ENCODE data around the gene CYP1A2.

Gene CYP1A2

DNA sequence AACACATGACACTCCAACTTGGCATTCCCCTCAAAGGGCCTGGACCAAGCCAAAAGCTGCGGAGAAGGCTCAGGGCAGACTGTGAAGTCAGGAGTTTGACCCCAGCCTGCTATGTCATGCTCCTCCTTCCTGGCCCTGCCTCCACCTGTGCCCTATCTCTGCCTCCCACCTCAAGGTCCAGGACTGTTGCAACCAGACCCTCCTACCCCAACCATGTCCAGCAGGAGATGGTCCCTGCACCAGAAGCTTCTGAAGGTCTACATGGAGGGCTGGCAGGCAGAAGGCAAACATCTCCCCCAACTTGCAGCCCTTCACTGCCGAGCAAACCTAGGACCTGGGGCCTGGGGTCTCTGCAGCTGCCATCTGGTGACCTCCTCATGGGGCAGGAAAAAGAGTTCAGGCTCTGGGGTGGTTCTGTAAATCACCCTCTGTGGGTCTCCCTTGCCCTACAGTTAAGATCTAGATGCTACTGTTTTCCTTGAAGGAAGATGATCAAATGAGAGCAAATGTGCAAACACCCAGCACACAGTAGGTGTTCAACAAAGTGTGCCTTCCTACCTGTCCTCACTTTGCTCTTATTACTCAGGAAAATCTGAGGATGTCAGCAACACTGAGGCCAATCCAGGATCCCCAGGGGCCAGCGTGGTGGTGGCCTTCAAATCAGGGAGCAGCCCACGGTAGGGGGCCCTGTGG, 21.7 kb downstream of the CYP1A2 start:
- TF ChIP-seq, protein P1, sequence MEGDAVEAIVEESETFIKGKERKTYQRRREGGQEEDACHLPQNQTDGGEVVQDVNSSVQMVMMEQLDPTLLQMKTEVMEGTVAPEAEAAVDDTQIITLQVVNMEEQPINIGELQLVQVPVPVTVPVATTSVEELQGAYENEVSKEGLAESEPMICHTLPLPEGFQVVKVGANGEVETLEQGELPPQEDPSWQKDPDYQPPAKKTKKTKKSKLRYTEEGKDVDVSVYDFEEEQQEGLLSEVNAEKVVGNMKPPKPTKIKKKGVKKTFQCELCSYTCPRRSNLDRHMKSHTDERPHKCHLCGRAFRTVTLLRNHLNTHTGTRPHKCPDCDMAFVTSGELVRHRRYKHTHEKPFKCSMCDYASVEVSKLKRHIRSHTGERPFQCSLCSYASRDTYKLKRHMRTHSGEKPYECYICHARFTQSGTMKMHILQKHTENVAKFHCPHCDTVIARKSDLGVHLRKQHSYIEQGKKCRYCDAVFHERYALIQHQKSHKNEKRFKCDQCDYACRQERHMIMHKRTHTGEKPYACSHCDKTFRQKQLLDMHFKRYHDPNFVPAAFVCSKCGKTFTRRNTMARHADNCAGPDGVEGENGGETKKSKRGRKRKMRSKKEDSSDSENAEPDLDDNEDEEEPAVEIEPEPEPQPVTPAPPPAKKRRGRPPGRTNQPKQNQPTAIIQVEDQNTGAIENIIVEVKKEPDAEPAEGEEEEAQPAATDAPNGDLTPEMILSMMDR (IDR thresholded peaks at IDR 0.05; ENCODE audit: low read depth, low read length) = no peak
- H3K4me3 ChIP-seq (ENCODE audit: low read depth, low read length) = no peak overlapping the region

DNA sequence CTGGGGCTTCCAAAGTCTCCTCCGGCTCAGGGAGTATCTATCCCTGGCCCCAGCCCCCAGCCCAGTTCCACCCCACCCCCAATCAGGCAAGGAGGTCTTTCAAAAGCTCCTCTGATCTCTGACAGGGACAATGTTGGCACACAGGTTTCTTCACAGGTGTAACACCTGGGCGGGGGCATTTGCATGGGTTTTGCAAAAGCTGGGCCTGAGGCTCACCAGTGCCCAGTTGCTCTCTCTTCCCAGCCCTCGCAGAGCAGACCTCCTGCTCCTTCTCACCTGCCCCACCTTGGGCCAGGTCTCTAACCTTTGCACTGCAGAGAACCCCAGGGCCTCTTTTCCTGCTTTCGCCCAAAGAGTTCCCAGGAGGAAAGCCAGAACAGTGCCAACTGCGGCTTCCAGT, 24.7 kb downstream of the CYP1A2 start:
- TF ChIP-seq, protein P1 (IDR thresholded peaks at IDR 0.05; ENCODE audit: low read depth, low read length) = no peak
- H3K4me3 ChIP-seq (ENCODE audit: low read depth, low read length) = no peak overlapping the region

DNA sequence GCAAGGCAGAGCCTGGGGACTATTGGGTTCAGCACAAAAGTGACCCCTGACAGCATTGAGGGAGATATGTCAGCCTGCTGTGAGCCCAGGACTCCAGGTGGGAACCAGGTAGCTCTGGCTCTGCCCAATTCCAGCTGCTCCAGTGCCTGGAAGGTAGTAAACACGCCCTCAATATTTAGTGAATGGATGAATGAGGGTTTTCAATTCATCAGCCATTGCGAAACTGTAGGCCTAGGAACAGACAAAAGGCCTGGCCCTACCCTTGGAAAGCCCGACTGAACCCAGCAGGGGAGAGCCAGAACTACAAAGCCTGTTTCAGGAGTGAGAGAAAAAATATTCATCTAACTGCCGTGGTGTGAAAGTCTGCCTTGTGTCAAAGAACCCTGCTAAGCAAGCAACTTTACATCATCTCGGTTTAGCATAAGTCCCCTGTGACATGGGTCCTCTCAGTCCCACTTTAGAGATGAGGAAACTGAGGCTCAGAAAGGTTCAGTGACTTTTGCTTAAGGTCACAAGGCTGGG, 25.1 kb downstream of the CYP1A2 start:
- no peak overlapping the region for H3K4me3 ChIP-seq (ENCODE audit: low read depth, low read length)
- TF ChIP-seq, protein P1 (IDR thresholded peaks at IDR 0.05; ENCODE audit: low read depth, low read length) = no peak

- TF ChIP-seq, protein P1 (IDR thresholded peaks at IDR 0.05; ENCODE audit: low read depth, low read length) = no peak
- no peak overlapping the region for H3K4me3 ChIP-seq (ENCODE audit: low read depth, low read length)
These were observed 26.5 kb downstream of the CYP1A2 start for GRCh38 chr15:74775132-74775562.

DNA sequence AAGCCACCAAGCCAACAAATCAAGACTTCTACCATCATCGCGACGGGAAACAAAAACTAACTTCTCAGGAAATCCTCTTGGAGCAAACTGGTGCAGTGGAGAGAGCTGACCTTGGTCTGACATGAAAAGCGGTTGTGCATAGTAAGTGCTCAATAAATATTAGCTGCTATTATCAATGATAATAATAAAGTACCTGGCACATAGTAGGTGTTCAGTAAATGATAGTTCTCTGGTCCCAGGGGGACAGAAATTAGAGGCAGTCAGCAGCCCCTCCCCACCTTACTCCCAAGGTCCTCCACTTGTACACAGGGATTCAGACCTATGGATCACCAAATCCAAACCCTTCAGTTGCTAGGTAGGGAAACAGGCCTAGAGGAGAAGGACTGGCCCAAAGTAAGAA, 27.2 kb downstream of the CYP1A2 start:
- H3K4me3 ChIP-seq (ENCODE audit: low read depth, low read length) = no peak overlapping the region
- TF ChIP-seq, protein P1 (IDR thresholded peaks at IDR 0.05; ENCODE audit: low read depth, low read length) = no peak

GRCh38 chr15:74776821-74777768, 28.4 kb downstream of the CYP1A2 start:
- H3K4me3 ChIP-seq (ENCODE audit: low read depth, low read length) = no peak overlapping the region
- TF ChIP-seq, protein P1 (IDR thresholded peaks at IDR 0.05; ENCODE audit: low read depth, low read length) = no peak
